22Rv1 (cell line): ENCODE measurements around the gene SLC2A4.

ENCODE experiments used
- CTCF ChIP-seq: fragments of 450-650 bp; IDR thresholded peaks from 2 replicates; pipeline ENCODE4 v1.5.1; 2017; ENCODE audit warnings: mild to moderate bottlenecking
- ZFX ChIP-seq: fragments of 450-650 bp; IDR thresholded peaks from 2 replicates; pipeline ENCODE4 v1.6.1; 2017; ENCODE audit warnings: antibody characterized with exemption, borderline replicate concordance

GRCh38 chr17:7292729-7293128 is 11.2 kb downstream of the SLC2A4 start:
- TF ChIP-seq CTCF, result no peak
- no peak for TF ChIP-seq ZFX
